D721Med (cell line): Measurements from ENCODE around the gene SCN3B.

Source experiments
- DNase-seq: peaks from one replicate; pipeline ENCODE4 v3.0.0; 2011; ENCODE audit warnings: low spot score; ENCODE audit not compliant: insufficient read length
- FAIRE-seq: peaks from 2 replicates; lab custom pipeline; 2011; peaks lifted over from hg19 to GRCh38; lab: Jason Lieb, UNC
- TF ChIP-seq, protein P1 (sequence below): IDR thresholded peaks from 2 replicates; pipeline ENCODE4 v1.5.1; 2012; ENCODE audit warnings: mild to moderate bottlenecking, control low read depth; ENCODE audit not compliant: insufficient read depth; ENCODE audit errors: missing control alignments

The SCN3B gene

DNA sequence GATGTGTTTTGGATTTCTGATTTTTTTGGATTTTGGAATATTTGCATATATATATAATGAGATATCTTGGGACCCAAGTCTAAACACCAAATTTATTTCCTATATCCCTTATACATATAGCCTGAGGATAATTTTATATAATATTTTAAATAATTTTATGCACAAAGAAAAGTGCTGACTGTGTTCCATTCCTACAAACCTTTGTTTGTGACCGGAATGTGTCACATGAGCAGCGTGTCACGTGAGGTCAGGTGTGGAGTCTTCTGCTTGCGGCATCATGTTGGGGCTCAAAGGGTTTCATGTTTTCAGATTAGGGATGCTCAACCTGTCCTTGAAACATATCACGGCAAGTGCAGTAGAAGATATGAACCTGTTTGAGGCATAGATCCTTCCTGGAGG is 65.6 kb downstream of the SCN3B start:
- FAIRE-seq (no peak), DNase-seq (no peak)
- TF ChIP-seq, protein P1, sequence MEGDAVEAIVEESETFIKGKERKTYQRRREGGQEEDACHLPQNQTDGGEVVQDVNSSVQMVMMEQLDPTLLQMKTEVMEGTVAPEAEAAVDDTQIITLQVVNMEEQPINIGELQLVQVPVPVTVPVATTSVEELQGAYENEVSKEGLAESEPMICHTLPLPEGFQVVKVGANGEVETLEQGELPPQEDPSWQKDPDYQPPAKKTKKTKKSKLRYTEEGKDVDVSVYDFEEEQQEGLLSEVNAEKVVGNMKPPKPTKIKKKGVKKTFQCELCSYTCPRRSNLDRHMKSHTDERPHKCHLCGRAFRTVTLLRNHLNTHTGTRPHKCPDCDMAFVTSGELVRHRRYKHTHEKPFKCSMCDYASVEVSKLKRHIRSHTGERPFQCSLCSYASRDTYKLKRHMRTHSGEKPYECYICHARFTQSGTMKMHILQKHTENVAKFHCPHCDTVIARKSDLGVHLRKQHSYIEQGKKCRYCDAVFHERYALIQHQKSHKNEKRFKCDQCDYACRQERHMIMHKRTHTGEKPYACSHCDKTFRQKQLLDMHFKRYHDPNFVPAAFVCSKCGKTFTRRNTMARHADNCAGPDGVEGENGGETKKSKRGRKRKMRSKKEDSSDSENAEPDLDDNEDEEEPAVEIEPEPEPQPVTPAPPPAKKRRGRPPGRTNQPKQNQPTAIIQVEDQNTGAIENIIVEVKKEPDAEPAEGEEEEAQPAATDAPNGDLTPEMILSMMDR: no peak

DNA sequence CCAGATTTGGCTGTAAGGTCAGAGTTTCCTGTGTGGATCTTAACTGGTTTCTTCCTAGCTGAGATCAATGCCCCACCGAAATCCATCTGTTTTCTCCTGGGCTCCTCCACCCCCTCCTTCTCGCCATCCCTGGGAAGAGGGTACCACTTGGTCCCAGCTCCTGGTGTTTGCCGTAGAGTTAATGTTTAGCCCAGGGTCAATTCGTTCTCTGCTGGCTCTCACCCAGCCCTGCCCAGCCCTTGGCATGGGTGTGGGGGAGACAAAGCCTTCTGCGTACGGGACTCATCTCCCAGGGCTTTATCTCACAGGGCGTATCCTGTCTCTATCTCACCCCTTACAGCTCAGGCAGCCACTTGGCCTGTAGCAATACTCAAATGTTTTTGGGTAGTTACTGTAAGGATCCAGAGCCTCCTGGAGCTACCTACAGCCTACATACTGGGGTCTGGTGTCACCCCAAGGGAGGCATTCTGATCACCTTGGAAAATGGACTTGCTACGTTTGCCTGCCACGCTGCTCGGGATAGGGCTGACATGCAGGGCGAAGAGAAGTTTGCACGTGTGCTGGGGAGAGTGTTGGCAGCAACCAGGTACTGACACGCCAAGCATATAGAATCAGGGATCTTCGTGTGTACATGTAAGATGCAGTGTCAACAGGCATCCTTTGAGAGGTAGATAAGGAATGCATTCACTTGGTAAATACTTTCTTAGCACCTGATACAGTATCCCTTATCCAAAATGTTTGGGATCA is 66.1 kb downstream of the SCN3B start:
- TF ChIP-seq, protein P1: no peak
- DNase-seq (no peak), FAIRE-seq (no peak)

- FAIRE-seq (no peak), DNase-seq (no peak)
- TF ChIP-seq, protein P1: no peak
These were observed 66.9 kb downstream of the SCN3B start for GRCh38 chr11:123587559-123587958.

- DNase-seq: no peak
- FAIRE-seq: no peak
- TF ChIP-seq, protein P1: no peak
These were observed 67.4 kb downstream of the SCN3B start for GRCh38 chr11:123587044-123587443.

- TF ChIP-seq, protein P1: no peak
- no peak for DNase-seq
- FAIRE-seq: no peak
These were observed 67.9 kb downstream of the SCN3B start for GRCh38 chr11:123586568-123586967.

GRCh38 chr11:123585706-123586105 is 68.7 kb downstream of the SCN3B start:
- TF ChIP-seq, protein P1: no peak
- DNase-seq: no peak
- no peak for FAIRE-seq

GRCh38 chr11:123585206-123585605 is 69.2 kb downstream of the SCN3B start:
- TF ChIP-seq, protein P1: no peak
- FAIRE-seq (no peak), DNase-seq (no peak)
